ENCODE measurements around the gene CEP41.

DNA sequence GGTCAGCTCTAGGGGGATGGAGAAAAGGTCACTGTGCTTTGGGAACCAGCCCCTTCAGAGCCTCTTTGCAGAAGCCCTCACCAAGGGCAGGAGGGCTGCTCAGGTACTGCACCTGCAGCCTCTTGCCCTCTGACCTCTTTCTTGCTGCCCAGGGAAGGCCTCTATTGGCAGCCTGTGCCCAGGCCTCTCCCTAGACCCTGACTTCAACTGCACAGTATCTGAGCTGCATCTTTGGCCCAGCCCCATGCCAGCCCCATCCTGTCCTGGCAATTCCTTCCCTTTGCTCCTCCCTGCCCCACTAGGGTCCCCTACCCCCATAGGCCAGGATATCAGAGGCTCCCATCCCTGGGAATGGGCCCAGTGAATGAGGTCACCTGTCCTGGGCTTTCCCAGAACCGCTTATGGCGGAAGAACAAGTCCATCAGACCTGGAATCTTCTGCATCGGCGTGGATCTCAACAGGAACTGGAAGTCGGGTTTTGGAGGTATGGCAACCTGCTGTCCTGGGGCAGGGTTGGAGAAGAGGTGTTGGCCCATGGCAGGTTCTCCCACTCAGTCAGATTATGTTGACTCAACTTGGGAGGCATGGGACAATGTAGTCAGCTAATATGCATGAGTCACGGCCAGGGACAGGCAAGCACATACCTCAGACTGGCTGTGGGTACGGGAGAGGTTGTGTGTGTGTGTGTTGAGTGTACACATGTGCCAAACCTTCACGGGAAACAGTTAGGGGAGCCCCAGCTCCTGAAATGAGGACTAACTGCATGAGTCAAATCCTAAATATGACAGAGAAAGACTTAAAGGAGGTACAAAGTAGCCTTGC, 77.6 kb downstream of the CEP41 start:
- no peak for TF ChIP-seq CTCF (IDR thresholded peaks at IDR 0.05; ENCODE audit: low read length)
- TF ChIP-seq EZH2 (optimal IDR thresholded peaks at IDR 0.05; ENCODE audit: low read depth, low read length), result no peak
- TF ChIP-seq EZH2phosphoT487 (IDR thresholded peaks at IDR 0.05; ENCODE audit: low read length), result no peak
